Stimulated activated naive B cell treated with anti-CD40 and anti-IgM and Interleukin-4, amounts not matched to agents 10 μg/mL and 1 μg/mL and 100 μg/mL, for 72 hours (primary cell): Measurements from ENCODE around the gene ASB13.

ENCODE experiments used
- ATAC-seq, 2 donors: fragments of 150-1000 bp; cut with Tn5 transposase; replicated peaks; 2 replicates each; pipeline ENCODE4 v1.10.0; 2021; ENCODE audit warnings: moderate library complexity in 1 of 2
- DNase-seq: peaks from one replicate; pipeline ENCODE4 v3.0.0; 2021
- H3K27ac Mint-ChIP-seq: one replicate; pipeline ENCODE4 v1.8.0; 2022; ENCODE audit warnings: mild to moderate bottlenecking, mixed read lengths
- H3K27me3 Mint-ChIP-seq, 2 donors: one replicate each; pipeline ENCODE4 v1.8.0; 2022; ENCODE audit warnings: mixed read lengths in 2 of 2
- H3K36me3 Mint-ChIP-seq, 2 donors: one replicate each; pipeline ENCODE4 v1.8.0; 2022; ENCODE audit warnings: mixed read lengths in 2 of 2, mild to moderate bottlenecking in 1 of 2
- H3K4me1 Mint-ChIP-seq, 2 donors: one replicate each; pipeline ENCODE4 v1.8.0; 2022; ENCODE audit warnings: mixed read lengths in 2 of 2, mild to moderate bottlenecking in 1 of 2
- H3K4me3 Mint-ChIP-seq, 2 donors: one replicate each; pipeline ENCODE4 v1.8.0; 2022; ENCODE audit warnings: mild to moderate bottlenecking in 2 of 2, mixed read lengths in 2 of 2, moderate library complexity in 1 of 2
- H3K9me3 Mint-ChIP-seq, 2 donors: one replicate each; pipeline ENCODE4 v1.8.0; 2022; ENCODE audit warnings: mixed read lengths in 2 of 2, mild to moderate bottlenecking in 1 of 2

ASB13 gene

DNA sequence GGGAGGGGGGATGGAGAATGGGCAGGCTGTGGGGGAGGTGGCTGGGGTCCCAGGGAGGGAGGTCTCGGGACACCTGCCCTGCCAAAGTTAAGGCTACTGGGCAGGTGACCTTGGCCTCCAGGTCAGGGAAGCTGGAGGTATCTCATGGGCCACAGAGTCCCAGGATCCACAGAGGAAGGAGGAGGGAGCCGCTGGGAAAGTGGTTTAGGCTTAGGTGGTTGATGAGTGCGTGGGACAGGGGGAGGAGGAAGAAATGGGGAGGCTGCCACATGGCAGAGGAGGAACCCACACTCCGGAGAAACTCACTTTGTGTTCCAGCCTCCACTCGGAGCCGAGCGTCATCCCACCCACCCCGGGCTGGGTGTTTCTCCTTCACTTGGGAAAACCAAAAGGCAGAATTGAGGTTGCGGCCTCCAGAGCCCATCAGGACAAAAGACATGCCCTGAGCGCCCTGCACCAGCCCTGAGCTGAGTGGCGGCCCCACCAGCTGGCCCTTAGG lies 46.1 kb downstream of the ASB13 start:
- H3K27ac Mint-ChIP-seq: no peak overlapping the region
- no peak overlapping the region for H3K4me3 Mint-ChIP-seq
- H3K27me3 Mint-ChIP-seq: peaks cover 0 to 13% of the 10 kb centered on the region in 2 donors
- peaks cover 6 to 7% of the 10 kb centered on the region in 2 donors for H3K4me1 Mint-ChIP-seq
- ATAC-seq: no peak
- no peak for DNase-seq
- no peaks in the 10 kb centered on the region for H3K36me3 Mint-ChIP-seq
- no peaks in the 10 kb centered on the region for H3K9me3 Mint-ChIP-seq

DNA sequence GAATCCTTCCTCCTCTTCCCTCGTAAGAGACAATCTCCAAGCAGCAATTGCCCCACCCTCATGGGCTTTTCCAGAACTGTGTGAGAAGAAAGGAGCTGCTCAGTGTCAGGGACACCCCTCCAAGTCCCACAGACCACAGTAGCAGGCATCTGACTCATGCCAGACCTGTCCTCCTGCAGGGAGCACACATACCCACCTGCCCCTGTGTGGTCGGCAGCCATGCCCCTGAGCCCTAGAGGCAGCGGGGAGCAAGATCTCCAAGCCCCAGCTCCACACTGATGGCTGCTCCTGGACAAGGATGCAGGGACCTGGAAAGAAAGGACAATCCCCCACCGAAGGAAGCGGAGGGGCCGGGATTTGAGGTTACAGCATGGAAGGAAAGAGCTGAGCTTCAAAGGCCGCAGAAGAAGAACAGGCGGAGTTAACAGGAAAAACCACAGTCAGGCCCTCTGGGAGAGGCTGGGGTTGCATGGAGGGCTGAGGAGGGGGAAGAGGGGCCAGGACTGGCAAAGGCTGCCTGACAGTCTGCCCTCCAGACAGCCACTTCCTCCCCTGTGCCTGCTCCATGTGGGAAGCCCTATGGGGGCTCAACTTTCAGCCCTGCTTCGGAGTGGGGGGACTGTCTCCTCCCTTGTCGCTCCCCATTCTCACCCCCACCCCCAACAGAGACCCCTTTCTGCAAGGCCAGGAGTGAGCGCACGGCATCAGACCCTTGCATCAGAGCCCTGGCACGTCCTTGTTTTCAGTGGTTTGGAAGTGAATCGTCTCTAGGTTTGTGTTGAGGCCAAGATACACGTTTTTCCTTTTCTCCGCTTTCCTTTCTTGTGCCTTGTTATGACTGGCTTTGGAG lies 46.8 kb downstream of the ASB13 start:
- ATAC-seq (no peak), DNase-seq (no peak)
- Mint-ChIP-seq H3K27ac (no peak overlapping the region), H3K4me1 (peaks cover 6 to 7% of the 10 kb centered on the region in 2 donors), H3K4me3 (no peak overlapping the region), H3K27me3 (peaks cover 0 to 17% of the 10 kb centered on the region in 2 donors), H3K36me3 (no peaks in the 10 kb centered on the region), H3K9me3 (no peaks in the 10 kb centered on the region)

- Mint-ChIP-seq H3K4me3 (no peak overlapping the region), H3K27me3 (peaks cover 0 to 17% of the 10 kb centered on the region in 2 donors), H3K4me1 (peaks cover 6 to 7% of the 10 kb centered on the region in 2 donors), H3K36me3 (no peaks in the 10 kb centered on the region), H3K9me3 (no peaks in the 10 kb centered on the region), H3K27ac (no peak overlapping the region)
- no peak for ATAC-seq
- DNase-seq: no peak
Observed at GRCh38 chr10:5618829-5619228, 47.6 kb downstream of the ASB13 start.

- ATAC-seq (no peak), DNase-seq (no peak)
- no peak overlapping the region for H3K27ac Mint-ChIP-seq
- peaks cover 2 to 3% of the 10 kb centered on the region in 2 donors for H3K4me1 Mint-ChIP-seq
- no peaks in the 10 kb centered on the region for H3K9me3 Mint-ChIP-seq
- H3K27me3 Mint-ChIP-seq: peaks cover 0 to 17% of the 10 kb centered on the region in 2 donors
- H3K36me3 Mint-ChIP-seq: no peaks in the 10 kb centered on the region
- H3K4me3 Mint-ChIP-seq: no peak overlapping the region
Observed at GRCh38 chr10:5618042-5618441, 48.4 kb downstream of the ASB13 start.

GRCh38 chr10:5617521-5617920 lies 48.9 kb downstream of the ASB13 start:
- DNase-seq (no peak), ATAC-seq (no peak)
- H3K4me3 Mint-ChIP-seq: no peak overlapping the region
- no peaks in the 10 kb centered on the region for H3K9me3 Mint-ChIP-seq
- no peak overlapping the region for H3K27ac Mint-ChIP-seq
- H3K4me1 Mint-ChIP-seq: peaks cover 0 to 2% of the 10 kb centered on the region in 2 donors
- no peaks in the 10 kb centered on the region for H3K36me3 Mint-ChIP-seq
- H3K27me3 Mint-ChIP-seq: peaks cover 0 to 17% of the 10 kb centered on the region in 2 donors

GRCh38 chr10:5616836-5617235 lies 49.6 kb downstream of the ASB13 start:
- H3K27me3 Mint-ChIP-seq: peaks cover 0 to 22% of the 10 kb centered on the region in 2 donors
- H3K4me3 Mint-ChIP-seq: no peak overlapping the region
- H3K9me3 Mint-ChIP-seq: no peaks in the 10 kb centered on the region
- H3K27ac Mint-ChIP-seq: no peak overlapping the region
- no peak for ATAC-seq
- no peak for DNase-seq
- H3K4me1 Mint-ChIP-seq: peaks cover 0 to 2% of the 10 kb centered on the region in 2 donors
- no peaks in the 10 kb centered on the region for H3K36me3 Mint-ChIP-seq

- no peak for ATAC-seq
- Mint-ChIP-seq H3K4me3 (no peak overlapping the region), H3K4me1 (peaks cover 0 to 2% of the 10 kb centered on the region in 2 donors), H3K36me3 (no peaks in the 10 kb centered on the region), H3K9me3 (no peaks in the 10 kb centered on the region), H3K27ac (no peak overlapping the region), H3K27me3 (peaks cover 0 to 22% of the 10 kb centered on the region in 2 donors)
- DNase-seq: no peak
Observed at GRCh38 chr10:5616046-5616445, 50.3 kb downstream of the ASB13 start.

DNA sequence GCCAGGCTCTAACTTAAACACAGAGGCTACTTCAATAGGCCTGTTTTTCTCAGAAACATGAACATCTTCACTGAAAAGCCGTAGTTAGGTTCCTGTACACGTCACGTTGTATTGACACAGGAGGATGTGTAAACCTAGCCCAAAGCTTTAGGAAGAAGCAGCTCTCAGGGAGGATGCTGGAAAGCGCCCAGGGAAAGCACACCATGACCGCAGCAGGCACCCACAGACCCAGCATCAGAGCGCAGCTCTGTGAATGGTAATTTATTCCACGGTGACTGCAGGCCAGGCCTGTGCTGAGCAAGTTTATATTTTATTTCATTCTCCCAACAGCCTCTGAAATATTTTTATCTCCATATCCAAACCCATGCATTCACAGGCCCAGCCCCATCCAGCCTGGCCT lies 51.1 kb downstream of the ASB13 start:
- no peak overlapping the region for H3K27ac Mint-ChIP-seq
- peaks cover 0 to 2% of the 10 kb centered on the region in 2 donors for H3K4me1 Mint-ChIP-seq
- ATAC-seq (no peak), DNase-seq (no peak)
- H3K4me3 Mint-ChIP-seq: no peak overlapping the region
- no peaks in the 10 kb centered on the region for H3K9me3 Mint-ChIP-seq
- H3K36me3 Mint-ChIP-seq: no peaks in the 10 kb centered on the region
- H3K27me3 Mint-ChIP-seq: peaks cover 0 to 19% of the 10 kb centered on the region in 2 donors

DNA sequence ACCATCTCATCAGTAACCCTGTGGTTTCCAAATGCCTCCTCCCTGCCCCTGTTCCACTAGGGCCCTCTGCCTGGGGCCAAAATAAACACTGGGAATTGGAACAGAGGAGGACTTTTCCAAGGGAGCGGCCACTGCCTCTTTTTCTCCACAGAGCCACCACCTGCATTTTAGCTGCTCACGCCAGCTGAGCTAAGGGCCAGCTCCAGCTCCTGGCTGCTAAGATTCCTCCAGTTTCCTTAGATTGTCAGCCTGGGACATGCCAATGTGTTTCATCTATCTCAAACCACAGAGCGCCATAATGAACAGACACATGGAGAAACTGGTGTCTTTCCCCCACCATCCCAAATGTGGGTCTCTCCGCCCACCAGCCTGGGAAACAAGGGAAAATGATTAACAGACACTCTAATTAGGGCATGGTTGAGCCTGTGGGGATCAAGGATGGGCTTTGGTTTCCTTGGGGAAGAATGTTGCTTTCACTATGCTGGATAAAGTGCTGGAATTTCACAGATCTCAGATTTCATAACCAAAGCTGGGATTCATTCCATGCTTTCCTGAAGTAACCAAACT lies 52.2 kb downstream of the ASB13 start:
- no peaks in the 10 kb centered on the region for H3K4me1 Mint-ChIP-seq
- H3K4me3 Mint-ChIP-seq: no peak overlapping the region
- no peak for ATAC-seq
- no peak overlapping the region for H3K27ac Mint-ChIP-seq
- no peaks in the 10 kb centered on the region for H3K9me3 Mint-ChIP-seq
- no peaks in the 10 kb centered on the region for H3K36me3 Mint-ChIP-seq
- DNase-seq: no peak
- H3K27me3 Mint-ChIP-seq: peaks cover 6 to 13% of the 10 kb centered on the region in 2 donors

DNA sequence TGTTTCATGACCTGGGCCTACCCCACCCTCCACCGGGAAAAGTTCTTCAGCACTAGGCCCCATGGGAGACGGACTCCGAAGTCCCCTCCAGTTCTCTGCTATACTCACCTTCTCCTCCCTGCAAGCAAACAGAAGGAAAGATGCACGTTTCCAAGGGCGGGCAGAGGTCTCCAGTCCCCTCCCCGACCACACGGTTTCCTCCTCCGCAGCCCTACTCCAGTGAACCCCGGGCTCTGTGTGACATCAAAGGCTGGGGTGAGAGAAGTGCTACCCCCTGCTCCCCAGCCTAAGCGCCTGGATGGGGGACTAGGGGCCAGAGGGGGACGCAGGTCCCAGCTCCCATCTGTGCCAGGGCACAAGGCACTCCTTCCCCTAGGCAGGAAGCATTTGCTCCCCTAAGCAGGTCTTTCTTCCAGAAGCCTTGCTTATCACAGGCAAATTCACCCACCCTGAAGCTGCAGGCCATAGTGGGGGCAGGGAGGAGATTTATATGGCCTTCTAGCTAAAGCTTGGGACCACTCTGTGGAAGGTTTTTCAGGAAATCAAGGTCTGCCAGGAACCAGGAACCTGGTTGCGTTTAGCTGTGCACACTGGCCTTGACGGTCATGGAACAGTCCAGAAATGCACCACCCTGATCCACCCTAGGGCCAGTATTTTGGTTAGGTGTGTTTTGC lies 52.8 kb downstream of the ASB13 start:
- Mint-ChIP-seq H3K36me3 (no peaks in the 10 kb centered on the region), H3K27ac (no peak overlapping the region), H3K4me1 (no peaks in the 10 kb centered on the region), H3K9me3 (no peaks in the 10 kb centered on the region), H3K27me3 (peaks cover 7 to 13% of the 10 kb centered on the region in 2 donors), H3K4me3 (no peak overlapping the region)
- ATAC-seq: no peak
- DNase-seq: no peak

DNA sequence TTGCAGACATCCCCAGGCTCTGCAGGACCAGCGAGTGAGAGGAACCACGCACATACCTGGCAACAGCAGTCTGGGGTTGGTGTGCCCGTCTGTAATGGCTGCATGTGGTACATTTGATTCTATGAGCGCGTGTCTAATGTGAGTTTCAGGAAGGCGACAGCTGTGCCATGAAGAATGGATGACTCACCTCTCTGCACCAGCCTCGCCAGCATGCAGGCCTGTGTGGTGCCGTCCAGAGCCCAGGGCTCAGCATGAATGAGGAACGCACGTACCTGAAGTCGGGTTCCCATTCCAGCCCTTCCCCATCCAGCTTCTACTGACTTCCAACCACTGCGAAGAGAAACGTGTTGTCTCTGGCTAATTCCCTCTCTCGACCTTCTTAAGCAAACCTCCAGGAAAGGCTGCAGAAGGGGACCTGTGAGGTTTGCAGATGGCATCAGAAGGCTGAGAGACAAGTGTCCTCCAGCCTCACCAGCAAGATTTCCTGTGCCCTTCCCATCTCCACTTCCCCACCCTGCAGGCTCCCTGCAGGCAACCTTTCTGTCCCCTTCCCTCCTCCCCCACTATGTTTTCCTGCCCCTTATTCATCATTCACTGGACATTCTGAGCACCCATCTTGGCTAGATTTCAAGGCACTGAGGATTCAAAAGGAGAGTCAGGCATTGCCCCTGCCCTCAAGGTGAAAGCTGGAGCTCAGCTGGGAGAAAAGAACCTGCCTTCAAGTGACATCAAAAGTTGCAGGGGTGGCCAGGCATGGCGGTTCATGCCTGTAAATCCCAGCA lies 54.3 kb downstream of the ASB13 start:
- no peak overlapping the region for H3K27ac Mint-ChIP-seq
- H3K4me3 Mint-ChIP-seq: no peak overlapping the region
- H3K4me1 Mint-ChIP-seq: peaks cover 0 to 5% of the 10 kb centered on the region in 2 donors
- ATAC-seq (no peak), DNase-seq (no peak)
- H3K9me3 Mint-ChIP-seq: no peaks in the 10 kb centered on the region
- no peaks in the 10 kb centered on the region for H3K36me3 Mint-ChIP-seq
- peaks cover 21 to 25% of the 10 kb centered on the region in 2 donors for H3K27me3 Mint-ChIP-seq

DNA sequence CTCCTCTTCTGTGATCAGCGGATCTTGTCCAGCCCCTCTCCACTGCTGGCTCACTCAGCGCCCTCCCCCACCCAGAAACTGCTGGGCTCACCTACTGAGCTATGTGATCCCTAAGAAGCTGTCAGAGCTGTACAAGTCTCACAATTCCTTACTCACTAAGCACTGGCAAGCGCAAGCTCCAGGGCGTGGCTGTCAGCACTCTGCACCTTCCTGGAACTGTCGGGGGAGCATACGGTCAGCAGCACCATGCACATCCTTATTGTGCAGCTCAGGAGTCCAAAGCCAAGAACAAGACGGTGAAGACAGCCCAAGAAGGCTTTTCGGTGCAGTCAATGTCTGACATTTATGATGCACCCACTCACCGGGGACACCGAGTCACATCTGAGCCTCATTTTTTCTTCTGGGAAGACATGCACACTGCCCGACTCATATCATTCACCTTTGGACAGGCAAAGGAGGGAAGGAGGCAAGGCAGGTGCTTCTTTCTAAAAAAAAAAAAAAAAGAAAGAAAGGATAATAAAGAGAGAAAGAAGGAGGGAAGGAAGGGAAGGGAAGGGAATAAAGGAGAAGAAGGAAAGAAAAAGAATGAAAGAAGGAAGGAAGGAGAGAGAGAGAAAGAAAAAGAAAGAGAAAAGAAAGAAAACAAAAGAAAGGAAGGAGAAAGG lies 56.3 kb downstream of the ASB13 start:
- H3K36me3 Mint-ChIP-seq: no peaks in the 10 kb centered on the region
- H3K27me3 Mint-ChIP-seq: peaks cover 21 to 23% of the 10 kb centered on the region in 2 donors
- no peaks in the 10 kb centered on the region for H3K9me3 Mint-ChIP-seq
- ATAC-seq (no peak), DNase-seq (no peak)
- peaks cover 0 to 5% of the 10 kb centered on the region in 2 donors for H3K4me1 Mint-ChIP-seq
- H3K4me3 Mint-ChIP-seq: no peak overlapping the region
- H3K27ac Mint-ChIP-seq: no peak overlapping the region

DNA sequence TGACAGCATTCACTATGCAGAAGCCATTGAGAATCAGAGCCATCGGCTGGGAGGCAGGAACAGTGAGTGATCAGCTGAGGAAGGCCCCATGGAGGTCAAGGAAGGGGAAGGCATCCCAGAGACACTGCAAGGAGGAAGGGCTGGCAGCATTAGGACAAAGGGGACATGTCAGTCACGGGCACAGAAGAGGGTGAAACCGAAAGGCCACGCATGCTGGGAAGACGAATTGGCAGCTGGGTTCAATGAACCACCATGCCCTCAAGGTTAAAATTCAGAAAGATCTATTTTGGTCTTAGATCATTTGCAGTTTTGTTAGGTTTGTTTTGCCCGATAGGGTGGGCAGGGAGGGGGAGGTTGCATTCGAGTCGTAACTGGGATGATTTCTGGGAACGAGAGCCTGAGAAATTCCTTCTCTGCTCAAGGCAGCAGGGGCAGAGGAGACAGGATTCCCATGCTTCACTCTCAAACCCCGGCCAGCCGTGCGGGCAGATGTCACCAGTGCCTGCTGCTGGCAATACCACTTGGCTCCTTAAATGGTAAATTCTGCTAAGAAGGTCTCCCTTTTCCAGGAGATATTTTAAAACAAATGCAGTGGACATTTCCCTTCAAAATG lies 57.7 kb downstream of the ASB13 start:
- no peaks in the 10 kb centered on the region for H3K9me3 Mint-ChIP-seq

More for the DNA sequence above, 57.7 kb downstream of the ASB13 start:
- no peaks in the 10 kb centered on the region for H3K36me3 Mint-ChIP-seq
- peaks cover 0 to 5% of the 10 kb centered on the region in 2 donors for H3K4me1 Mint-ChIP-seq
- DNase-seq (no peak), ATAC-seq (no peak)
- H3K27me3 Mint-ChIP-seq: peaks cover 20 to 21% of the 10 kb centered on the region in 2 donors
- H3K4me3 Mint-ChIP-seq: no peak overlapping the region
- no peak overlapping the region for H3K27ac Mint-ChIP-seq
